ENCODE measurements around the gene EML6. TPM values are rescaled to one million over a fixed set of nuclear protein-coding genes. Genes with fewer than 3 reads are reported as not detected.

The EML6 gene
- total RNA-seq, 1 donor from 2014 or later: 0.63 TPM

DNA sequence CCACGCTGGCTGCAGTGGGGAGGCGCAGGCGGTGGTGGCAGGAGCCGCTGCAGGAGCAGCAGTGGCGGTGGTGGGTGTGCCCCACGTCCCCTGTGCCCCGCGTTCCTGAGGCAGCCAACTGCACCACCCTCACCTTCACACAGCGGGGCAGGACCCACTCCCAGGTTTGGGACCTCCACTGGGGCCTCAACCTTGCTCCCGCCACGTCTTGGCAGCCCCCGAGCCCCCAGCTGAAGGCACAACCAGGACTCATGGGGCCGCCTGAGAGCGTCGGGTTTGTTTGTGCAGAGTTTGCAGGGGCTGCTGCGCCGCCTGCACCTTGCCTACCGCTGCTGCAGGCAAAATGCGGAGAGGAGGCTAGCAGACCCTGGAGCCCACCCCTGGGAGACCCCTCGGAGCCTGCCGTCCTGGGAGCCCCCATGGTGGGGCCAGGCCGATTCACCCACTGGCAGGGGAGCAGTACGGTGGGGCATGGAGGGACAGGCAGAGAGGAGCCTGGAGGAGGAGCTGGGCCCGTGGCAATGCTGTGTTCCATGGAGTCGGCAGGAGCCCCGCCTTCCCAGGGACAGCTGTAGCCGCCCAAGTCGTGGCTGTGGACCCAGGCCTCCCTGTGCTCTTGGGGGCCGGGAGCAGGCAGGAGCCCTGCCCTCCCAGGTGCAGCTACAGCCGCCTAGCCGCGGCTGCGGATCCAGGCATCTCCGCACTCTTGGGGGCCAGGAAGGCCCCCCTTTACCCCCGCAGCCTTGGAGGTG is 14.7 kb upstream of the EML6 start:
- no peaks in the 10 kb centered on the region for H3K36me3 ChIP-seq (ENCODE audit: control insufficient read depth, insufficient read depth, low read length)
- peaks cover 3% of the 10 kb centered on the region for H3K27me3 ChIP-seq (ENCODE audit: control insufficient read depth, insufficient read depth, low read length)
- DNase-seq (ENCODE audit: low read depth): no peak
- TF ChIP-seq, protein P1, sequence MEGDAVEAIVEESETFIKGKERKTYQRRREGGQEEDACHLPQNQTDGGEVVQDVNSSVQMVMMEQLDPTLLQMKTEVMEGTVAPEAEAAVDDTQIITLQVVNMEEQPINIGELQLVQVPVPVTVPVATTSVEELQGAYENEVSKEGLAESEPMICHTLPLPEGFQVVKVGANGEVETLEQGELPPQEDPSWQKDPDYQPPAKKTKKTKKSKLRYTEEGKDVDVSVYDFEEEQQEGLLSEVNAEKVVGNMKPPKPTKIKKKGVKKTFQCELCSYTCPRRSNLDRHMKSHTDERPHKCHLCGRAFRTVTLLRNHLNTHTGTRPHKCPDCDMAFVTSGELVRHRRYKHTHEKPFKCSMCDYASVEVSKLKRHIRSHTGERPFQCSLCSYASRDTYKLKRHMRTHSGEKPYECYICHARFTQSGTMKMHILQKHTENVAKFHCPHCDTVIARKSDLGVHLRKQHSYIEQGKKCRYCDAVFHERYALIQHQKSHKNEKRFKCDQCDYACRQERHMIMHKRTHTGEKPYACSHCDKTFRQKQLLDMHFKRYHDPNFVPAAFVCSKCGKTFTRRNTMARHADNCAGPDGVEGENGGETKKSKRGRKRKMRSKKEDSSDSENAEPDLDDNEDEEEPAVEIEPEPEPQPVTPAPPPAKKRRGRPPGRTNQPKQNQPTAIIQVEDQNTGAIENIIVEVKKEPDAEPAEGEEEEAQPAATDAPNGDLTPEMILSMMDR (IDR thresholded peaks at IDR 0.05; ENCODE audit: insufficient read depth, low read length, poor library complexity, severe bottlenecking): peak; percentile 24
- H3K4me3 ChIP-seq (ENCODE audit: low read depth, low read length): peak overlapping the region; percentile 52

DNA sequence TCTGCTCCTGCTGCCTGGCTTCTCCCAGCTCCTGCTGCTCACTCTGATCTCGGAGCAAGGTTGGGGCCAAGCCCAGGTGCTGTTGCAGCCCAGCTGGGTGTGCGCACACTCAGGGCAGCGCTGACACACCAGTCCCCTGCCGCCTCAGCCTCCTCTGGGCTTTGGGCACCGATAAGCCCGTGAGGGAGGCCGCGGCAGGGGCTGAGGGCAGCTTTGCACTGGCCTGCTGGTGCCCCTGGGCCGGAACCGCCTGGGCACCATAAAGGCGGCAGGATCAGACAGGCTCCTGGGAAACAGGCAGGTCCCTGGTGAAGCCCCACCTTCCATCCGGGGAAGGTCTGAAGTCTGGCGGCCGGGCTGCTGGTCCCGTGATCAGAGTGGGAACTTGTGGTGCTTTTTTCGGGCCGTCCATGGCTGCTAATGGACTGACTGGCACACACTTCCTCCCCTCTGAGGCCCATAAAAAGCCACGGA is 14.1 kb upstream of the EML6 start:
- no peaks in the 10 kb centered on the region for H3K36me3 ChIP-seq (ENCODE audit: control insufficient read depth, insufficient read depth, low read length)
- TF ChIP-seq, protein P1 (IDR thresholded peaks at IDR 0.05; ENCODE audit: insufficient read depth, low read length, poor library complexity, severe bottlenecking): no peak
- H3K4me3 ChIP-seq (ENCODE audit: low read depth, low read length): peak overlapping the region; percentile 52
- DNase-seq (ENCODE audit: low read depth): no peak
- H3K27me3 ChIP-seq (ENCODE audit: control insufficient read depth, insufficient read depth, low read length): peaks cover 3% of the 10 kb centered on the region

DNA sequence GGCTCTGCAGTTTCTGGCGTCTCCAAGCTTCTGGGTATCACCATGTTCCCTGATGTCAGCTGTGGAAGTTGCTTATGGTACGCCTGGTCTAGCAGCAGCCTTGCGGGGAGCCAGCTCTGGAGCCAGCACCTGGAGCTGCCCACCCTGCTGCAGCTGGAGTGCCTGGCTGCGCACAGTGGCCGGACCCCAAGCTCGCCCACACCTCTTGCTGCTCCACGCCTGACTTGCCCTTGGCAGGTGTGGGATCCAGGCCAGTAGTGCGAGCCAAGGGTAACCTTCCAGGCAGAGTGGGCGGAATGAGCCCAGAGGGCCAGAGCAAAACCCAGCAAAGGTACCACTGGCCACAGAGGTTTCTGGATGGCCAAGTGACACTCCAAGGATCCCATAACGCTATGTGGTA is 13.2 kb upstream of the EML6 start:
- DNase-seq (ENCODE audit: low read depth): no peak
- TF ChIP-seq, protein P1 (IDR thresholded peaks at IDR 0.05; ENCODE audit: insufficient read depth, low read length, poor library complexity, severe bottlenecking): no peak

DNA sequence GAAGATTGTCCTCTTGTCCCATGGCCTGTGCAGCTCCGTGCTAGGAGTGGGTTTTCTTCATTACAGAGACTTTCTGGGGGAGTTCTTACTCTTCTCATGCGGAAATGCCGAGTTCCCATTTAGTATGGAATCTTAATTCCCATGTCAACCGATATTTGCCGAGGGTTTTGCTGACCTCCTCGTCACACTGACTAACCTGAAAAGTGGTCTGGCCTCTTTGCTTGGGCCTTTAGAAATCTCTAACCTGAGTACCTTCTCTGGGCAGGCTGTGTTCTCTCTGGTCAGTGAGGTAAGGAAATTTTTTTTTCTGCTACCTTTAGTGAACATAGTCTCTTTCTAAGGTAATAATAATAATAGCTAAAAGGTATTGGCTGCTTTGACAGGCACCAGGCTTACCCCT is 10.9 kb upstream of the EML6 start:
- Histone ChIP-seq H3K27me3 (ENCODE audit: control insufficient read depth, insufficient read depth, low read length) (peaks cover 3% of the 10 kb centered on the region), H3K4me3 (ENCODE audit: low read depth, low read length) (no peak overlapping the region), H3K36me3 (ENCODE audit: control insufficient read depth, insufficient read depth, low read length) (no peaks in the 10 kb centered on the region)
- no peak for DNase-seq (ENCODE audit: low read depth)
- TF ChIP-seq, protein P1 (IDR thresholded peaks at IDR 0.05; ENCODE audit: insufficient read depth, low read length, poor library complexity, severe bottlenecking): no peak

More for the DNA sequence above, 13.2 kb upstream of the EML6 start:
- H3K36me3 ChIP-seq (ENCODE audit: control insufficient read depth, insufficient read depth, low read length): no peaks in the 10 kb centered on the region
- no peak overlapping the region for H3K4me3 ChIP-seq (ENCODE audit: low read depth, low read length)
- H3K27me3 ChIP-seq (ENCODE audit: control insufficient read depth, insufficient read depth, low read length): peaks cover 3% of the 10 kb centered on the region

DNA sequence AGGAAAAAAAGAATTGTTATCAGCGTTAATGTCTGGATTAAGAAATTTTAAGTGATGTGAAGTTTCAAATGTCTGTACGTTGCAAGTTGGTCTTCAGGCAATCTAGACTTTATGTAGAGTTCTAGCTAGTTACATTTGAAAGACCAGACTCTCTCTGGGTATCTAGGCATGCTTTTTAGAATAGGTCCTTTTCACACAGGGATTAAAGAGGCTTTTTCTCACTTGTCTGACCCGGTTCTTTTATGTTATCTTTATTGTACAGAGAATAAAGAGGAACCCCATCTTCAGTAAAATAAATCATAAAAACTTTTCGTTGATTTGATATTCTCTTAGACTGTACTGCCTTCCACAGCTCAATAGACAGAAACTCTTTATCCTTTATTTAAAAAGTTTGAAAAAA is 8.5 kb upstream of the EML6 start:
- TF ChIP-seq, protein P1 (IDR thresholded peaks at IDR 0.05; ENCODE audit: insufficient read depth, low read length, poor library complexity, severe bottlenecking): no peak
- no peak for DNase-seq (ENCODE audit: low read depth)
- H3K4me3 ChIP-seq (ENCODE audit: low read depth, low read length): no peak overlapping the region

DNA sequence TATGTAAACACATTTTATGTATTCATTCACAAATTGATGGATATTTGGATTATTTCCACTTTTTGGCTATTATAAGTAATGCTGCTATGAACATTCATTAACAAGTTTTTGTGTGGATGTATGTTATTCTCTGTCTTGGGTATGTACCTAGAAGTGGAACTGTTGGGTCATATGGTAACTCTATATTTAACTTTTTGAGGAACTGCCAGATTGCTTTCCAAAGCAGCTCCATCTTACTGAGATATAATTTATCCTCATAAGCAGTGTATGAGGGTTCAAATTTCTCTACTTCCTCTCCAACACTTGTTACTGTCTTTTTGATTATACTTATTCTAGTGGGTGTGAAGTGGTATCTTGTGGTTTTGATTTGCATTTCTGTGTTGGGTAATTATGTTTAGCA is 7.1 kb upstream of the EML6 start:
- Histone ChIP-seq H3K4me3 (ENCODE audit: low read depth, low read length) (no peak overlapping the region), H3K27me3 (ENCODE audit: control insufficient read depth, insufficient read depth, low read length) (no peaks in the 10 kb centered on the region), H3K36me3 (ENCODE audit: control insufficient read depth, insufficient read depth, low read length) (no peaks in the 10 kb centered on the region)
- DNase-seq (ENCODE audit: low read depth): no peak
- TF ChIP-seq, protein P1 (IDR thresholded peaks at IDR 0.05; ENCODE audit: insufficient read depth, low read length, poor library complexity, severe bottlenecking): no peak

More for the DNA sequence above, 8.5 kb upstream of the EML6 start:
- no peaks in the 10 kb centered on the region for H3K27me3 ChIP-seq (ENCODE audit: control insufficient read depth, insufficient read depth, low read length)
- H3K36me3 ChIP-seq (ENCODE audit: control insufficient read depth, insufficient read depth, low read length): no peaks in the 10 kb centered on the region

Data from kidney epithelial cell (primary cell).